Cerebellar nuclear complex (tissue), 1 donor: Measurements from ENCODE around the gene AGBL3.

Source experiments
- DNase-seq, 2 experiments: peaks; one replicate each; lab custom pipeline; 2025; lab: John Stamatoyannopoulos, UW

The AGBL3 gene

GRCh38 chr7:134986363-134987251, at the start of gene AGBL3:
AGBL3 (plus strand) TSS chr7:134986508; CDS start chr7:134987934, 1,426 bp downstream.
- DNase-seq = peak; percentile 76 to 88

DNA sequence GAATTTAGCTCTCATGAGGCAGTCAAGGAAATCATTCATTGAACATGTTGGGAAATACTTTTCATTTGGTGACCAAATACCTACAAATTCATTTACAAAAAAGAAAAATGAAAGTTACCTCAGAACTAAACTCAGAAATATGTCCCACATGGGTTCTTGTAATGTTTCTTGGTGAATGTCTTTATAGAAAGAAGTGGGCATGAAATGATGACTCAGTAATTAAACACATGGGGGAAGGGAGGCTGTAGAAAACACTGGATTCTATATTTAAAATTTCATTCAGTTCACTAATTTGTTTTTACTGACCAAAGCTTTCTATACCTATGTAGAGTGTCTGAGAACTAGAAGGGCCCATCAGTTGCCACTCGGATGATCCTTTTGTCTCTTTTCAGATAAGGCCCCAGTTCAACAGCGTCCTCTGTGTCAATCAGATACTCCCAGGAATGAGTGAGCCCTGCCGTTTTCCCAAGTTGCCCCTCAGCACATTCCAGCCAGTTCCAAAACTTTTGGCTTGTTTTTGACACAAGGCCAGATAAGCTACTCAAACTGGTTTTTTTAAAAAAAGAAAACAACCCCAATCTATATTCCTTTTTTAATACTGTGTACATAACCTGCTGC, 49.3 kb upstream of the AGBL3 start:
- DNase-seq = no peak

GRCh38 chr7:134938141-134938540, 48.2 kb upstream of the AGBL3 start:
- DNase-seq = no peak

DNA sequence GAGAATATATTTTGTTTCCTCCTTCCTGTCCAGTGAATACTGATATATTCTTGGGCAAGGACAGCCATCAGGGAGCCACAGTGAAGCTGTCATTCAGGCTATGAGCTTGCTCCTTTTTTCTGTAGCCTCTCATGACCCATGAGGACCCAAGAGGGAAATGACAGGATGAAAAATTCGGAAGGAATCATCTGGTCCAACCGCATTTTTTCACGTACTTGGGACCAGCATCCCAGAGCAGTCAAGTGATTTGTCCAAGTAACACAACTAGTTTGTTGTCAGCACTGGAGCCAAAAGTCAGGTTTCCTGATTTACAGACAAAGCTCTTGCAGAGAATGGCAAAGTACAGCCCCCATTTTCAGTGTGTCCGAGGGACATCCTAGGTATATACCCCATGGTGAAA, 47.2 kb upstream of the AGBL3 start:
- no peak for DNase-seq

DNA sequence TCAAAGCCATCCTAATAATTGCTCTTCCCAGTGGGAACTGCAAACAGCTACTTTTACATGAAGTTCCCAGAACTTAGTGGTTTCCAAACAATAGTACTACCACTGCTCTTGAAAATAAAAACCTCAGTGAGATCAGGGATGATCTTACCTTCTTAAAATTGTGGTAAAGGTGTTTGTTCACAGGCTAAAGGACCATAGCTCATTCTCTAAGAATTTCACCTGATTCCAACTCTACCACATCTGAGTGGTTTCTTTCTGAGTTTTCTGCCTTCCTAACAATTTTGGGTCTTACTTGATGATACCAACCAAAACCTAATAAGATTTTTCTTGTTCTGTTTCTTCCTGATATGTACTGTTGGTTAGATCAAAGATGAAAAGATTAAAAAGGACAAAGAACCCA, 45.6 kb upstream of the AGBL3 start:
- DNase-seq = no peak

DNA sequence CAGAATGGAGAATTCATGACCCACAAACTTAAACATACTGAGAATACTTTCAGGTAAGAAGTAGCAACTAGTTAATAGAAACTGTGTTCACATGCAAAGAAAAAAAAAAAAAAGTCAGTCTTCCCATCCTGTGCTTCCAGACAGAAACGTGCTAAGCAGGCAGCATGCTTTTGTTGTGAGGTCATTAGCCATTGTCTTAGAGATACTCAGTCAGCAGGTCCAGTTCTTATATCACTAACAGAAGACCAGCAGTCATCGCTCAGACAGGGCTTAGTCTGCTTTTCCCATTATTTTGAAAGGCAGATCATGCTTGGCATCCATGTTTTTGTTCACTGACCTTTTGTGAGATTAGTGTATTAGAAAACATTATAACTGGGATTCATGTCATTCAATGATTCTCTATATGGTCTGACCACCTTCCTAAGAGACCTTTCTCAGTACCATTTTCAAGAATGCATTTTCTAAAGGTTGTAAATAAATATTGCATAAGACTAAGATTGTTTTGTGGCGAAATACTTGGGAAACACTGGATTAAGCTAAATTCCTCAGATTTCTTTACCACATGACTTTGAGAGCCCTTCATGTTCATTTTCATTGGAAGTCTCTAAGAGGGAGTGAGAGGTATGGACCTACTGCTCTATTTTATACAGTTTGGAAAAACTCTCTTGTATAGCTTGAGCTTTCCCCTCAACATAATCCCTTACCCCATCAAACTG, 45.0 kb upstream of the AGBL3 start:
- no peak for DNase-seq

- no peak for DNase-seq
Measured at GRCh38 chr7:134941952-134942351, 44.4 kb upstream of the AGBL3 start.

DNA sequence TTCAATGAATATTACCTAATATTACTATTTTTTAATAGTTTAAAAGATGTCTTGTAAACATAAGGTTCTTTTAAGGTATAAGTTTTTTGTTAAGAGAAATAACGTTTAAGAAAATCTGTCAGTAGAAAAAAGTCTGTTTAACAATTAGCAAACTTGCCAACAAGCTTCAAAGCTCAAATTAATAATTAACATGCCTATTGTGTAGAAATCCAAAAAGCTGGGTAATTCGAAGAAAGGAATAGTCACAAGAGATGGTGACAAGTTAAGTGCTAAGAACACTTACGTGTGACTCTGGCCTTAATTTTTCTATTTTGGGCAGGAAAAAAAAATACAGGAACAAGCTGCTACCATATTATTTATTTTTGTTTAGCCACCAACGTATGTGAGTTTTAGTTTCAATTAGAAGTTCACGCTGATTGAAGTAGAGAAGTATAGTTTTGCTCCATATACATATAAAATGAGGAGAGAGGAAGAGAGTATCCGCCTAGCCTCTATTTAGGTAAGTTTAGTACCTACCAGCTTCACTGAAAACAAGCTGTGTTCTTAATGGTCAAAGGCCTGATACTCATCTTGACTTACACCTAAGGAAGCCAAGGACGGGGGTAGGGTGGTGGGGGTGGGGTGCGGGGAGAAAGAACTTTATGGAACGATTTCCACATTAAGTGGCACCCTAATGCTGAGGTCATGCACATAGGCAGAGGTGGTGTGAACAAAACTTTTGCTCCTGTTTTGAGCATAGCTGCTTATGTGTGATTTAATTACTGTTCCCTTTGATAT, 43.4 kb upstream of the AGBL3 start:
- no peak for DNase-seq

DNA sequence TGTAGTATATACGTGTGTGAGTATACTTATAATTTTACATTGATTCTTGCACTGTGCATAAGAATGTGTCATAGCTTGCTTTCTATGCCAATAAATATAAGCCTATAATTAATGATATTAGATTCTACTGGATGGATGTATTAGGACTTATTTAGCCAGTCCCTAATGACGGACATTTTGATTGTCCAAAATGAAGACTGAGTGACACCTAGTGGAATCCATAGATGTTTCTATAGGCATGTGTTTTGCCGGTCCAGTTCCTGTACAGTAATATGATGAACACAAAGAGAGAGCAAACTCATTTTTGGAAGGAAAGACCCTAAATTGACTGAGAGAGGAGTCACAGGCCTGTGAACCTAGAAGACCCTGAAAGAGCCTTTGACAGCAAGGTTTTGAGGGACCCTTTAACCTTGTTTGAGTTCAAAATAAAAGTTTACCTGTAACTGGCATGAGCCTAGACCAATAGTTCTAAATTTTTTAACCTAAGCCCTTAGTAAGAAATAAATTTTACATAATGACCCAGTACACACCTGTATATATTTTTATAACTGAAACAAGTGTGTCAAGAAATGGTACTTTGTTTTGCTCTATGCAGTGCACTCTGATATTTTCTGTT, 42.4 kb upstream of the AGBL3 start:
- DNase-seq = no peak

DNA sequence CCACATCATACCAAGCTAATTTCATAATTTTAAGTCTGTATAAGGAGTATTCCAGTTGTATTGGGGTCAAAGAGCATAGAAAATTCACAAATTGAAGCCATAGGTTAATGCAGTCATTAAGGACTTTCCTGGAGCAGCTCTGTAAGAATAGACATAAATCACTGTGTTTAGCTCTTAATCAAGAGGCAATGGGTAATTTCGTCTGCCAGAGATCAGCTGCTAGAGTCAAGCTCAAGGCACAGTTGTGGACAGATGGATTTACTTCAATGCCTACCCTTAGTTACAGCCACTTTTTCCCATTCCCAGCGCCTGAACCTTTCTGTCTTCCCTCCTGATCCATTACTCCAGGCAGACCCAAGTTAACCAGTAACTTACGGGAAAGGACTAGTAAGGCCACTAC, 40.6 kb upstream of the AGBL3 start:
- no peak for DNase-seq

DNA sequence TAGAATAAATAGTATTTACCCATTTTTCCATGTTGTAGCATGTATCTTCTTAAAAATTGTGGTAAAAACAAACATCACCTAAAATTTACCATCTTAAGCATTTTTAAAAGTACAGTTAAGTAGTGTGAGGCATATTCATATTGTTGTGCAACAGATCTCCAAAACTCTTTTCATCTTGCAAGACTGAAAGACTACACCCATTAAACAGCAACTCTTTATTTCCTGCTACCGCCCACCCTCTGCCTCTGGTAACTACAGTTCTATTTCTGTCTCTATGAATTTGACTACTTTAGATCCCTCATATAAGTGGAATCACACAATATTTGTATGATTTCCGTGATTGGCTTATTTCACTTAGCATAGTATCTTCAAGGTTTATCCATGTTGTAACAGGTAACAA, 40.0 kb upstream of the AGBL3 start:
- DNase-seq = no peak

GRCh38 chr7:134947329-134947728, 39.0 kb upstream of the AGBL3 start:
- DNase-seq = no peak

GRCh38 chr7:134947831-134948230, 38.5 kb upstream of the AGBL3 start:
- DNase-seq = no peak

DNA sequence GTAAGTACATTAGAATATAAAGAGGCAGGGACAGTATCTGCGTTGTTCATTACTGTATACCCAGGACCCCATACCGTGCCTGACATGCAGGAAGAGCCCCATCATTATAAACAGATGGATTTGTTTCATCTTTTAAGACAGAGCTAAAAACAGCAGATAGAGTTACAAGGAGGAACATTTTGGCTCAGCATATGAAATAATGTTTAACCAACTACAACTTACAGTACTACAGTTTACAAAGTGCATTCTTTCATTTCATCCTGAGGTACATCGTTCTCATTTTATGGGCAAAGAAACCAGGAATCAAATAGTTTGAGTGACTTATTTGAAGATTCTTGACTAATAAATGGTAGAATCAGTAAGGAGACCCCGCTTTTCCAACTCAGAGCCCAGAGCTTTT, 38.1 kb upstream of the AGBL3 start:
- DNase-seq = no peak

DNA sequence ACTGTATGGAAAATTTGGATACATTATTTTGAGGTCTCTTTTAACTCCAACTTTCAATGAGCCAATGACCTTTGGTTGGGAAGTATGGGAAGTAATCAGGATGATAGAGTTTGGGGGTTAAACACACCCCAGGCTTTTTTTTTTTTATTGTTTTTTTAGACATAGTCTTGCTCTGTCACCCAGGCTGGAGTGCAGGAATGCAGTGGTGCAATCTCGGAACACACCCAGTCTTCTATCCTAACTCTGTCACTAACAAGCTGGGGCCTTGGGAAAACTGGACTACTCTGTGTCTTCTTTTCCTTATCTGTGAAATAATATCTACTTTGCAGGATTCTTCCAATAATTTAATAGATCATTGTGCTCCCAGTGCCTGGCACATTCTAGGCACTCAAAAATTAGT, 37.6 kb upstream of the AGBL3 start:
- no peak for DNase-seq

DNA sequence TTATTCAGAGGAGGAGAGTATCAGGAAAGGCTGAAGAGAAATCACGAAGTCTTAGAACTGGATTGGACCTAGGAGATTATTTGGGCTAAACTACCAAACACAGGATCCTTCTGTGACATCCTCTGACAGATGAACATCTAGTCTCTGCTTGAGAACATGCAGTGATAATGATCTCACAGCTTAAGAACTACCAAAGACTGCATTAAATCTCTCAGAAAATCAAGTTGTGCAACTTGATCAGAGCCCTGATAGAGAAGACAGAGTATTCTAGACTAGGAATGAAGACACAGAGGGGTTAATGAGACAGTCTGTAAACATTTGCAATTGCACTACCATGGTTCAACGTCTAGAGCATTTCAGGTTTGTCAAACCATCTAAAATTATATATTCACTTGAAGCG, 37.1 kb upstream of the AGBL3 start:
- DNase-seq = no peak

DNA sequence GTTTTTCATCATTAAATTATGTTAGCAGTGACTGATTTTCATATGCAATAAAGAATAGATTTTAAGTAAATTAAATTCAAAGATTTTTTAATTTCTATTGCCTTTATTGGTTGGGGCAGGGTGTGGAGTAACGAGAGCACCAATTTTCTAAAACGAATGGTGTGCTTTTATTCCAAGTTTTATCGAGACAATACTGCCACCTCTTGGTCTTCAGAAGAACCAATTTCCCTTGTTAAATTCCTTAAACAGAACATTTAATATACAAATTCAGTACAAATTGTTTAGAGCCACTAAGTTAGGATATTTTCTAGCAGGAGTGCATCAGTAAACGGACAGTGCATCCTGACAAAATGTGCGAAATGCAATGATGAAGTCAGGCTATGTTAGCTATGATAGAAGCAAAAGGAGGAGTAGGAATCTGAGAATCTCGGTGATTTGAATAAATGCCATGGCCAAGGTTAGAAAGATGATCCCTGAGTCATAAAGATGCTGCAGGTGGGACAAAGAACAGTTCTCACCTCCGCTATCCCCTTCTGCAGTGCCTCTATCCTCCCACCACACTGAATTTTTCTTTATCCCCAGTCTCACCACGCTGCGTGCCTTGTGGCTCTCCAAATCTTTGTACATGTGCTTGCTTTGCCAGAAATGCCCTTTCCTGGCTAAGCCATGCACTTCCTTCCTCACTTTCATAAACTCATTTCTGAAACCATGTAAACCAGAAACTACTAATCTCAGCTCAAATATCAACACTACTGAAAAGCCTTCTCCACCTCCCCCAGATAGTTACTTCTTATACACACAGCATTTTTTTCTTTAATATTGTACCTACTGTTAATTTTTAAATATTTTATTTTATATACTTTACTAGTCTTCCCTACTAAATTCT, 31.9 kb upstream of the AGBL3 start:
- DNase-seq = peak in 1 of 2 experiments; percentile 3

DNA sequence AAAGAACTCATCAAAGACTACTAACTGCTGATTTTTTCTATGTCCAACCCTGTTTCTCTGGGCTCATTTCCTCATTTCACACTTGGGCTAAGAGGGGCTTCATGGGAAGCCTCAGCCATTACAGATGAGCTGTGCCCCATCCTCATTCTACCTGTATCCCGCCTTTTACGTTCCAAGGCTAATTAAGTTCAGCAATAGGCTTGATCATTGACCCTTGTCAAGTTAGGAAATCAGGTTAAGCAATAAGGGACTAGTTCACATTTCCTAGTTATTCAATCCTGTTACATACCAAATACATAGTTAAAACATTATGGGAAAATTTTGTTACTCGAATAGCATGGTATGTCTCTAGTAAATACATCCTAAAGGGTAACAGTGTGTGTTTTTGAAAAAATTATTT, 29.3 kb upstream of the AGBL3 start:
- DNase-seq = no peak

GRCh38 chr7:134959810-134960209, 26.5 kb upstream of the AGBL3 start:
- no peak for DNase-seq

DNA sequence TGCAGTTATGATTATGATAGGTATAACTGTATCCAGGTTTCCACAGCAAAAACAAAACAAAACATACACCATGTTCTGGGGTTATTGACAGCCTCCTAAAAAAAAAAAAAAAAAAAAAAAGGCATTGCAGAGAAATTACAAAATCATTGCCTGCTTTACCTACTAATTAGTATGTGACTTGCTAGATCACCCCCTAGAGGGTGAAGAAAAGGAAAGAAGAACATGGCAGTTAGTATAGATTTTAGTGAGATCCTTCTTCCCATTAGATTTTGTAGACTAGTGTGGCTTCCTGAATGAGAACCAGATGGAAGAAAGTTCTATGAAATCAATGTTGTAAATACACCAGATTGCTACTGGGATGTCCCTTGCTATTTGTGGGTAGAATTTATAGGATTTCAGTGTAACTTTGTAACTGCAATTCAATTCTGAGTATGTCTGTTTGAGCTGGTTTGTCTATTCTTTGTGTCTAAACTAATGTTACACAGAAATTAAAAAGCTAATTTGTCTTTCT, 24.0 kb upstream of the AGBL3 start:
- DNase-seq = no peak
